SK-N-SH treated with all-trans-retinoic acid at 6 μM for 48 hours (cell line): Measurements from ENCODE around the gene PPP1R10.

ENCODE experiments used
- ARNTL ChIP-seq: fragments of 450-650 bp; formaldehyde crosslinking; IDR thresholded peaks from 2 replicates; pipeline ENCODE4 v1.5.0; 2020; ENCODE audit warnings: low read depth, mild to moderate bottlenecking, moderate library complexity, borderline replicate concordance
- BACH2 ChIP-seq: fragments of 250-450 bp; sonication (Bioruptor Pico); IDR thresholded peaks from 2 replicates; pipeline ENCODE4 v1.9.0; 2021; ENCODE audit warnings: mild to moderate bottlenecking, borderline replicate concordance
- CSDC2 ChIP-seq: fragments of 250-450 bp; sonication (Bioruptor Pico); IDR thresholded peaks from 2 replicates; pipeline ENCODE4 v1.5.0; 2020; ENCODE audit warnings: mild to moderate bottlenecking, moderate library complexity
- OSR1 ChIP-seq: fragments of 250-450 bp; sonication (Bioruptor Pico); IDR thresholded peaks from 2 replicates; pipeline ENCODE4 v1.8.0; 2022; ENCODE audit warnings: moderate library complexity, mild to moderate bottlenecking, inconsistent platforms
- SNAI2 ChIP-seq: fragments of 250-450 bp; sonication (Bioruptor Pico); IDR thresholded peaks from 2 replicates; pipeline ENCODE4 v1.5.0; 2020; ENCODE audit warnings: mild to moderate bottlenecking, moderate library complexity
- TOX ChIP-seq: fragments of 250-450 bp; sonication (Bioruptor Pico); IDR thresholded peaks from 2 replicates; pipeline ENCODE4 v1.8.0; 2021; ENCODE audit warnings: mild to moderate bottlenecking, moderate library complexity, borderline replicate concordance
- ZFP30 ChIP-seq: fragments of 450-650 bp; formaldehyde crosslinking; IDR thresholded peaks from 2 replicates; pipeline ENCODE4 v1.5.0; 2022; ENCODE audit warnings: mild to moderate bottlenecking, moderate library complexity
- ZNF70 ChIP-seq: fragments of 450-650 bp; formaldehyde crosslinking; IDR thresholded peaks from 2 replicates; pipeline ENCODE4 v1.5.0; 2020; ENCODE audit warnings: mild to moderate bottlenecking, moderate library complexity
- TF ChIP-seq, protein P1 (sequence below): fragments of 250-450 bp; sonication (Bioruptor Pico); IDR thresholded peaks from 2 replicates; pipeline ENCODE4 v1.8.0; 2020; ENCODE audit warnings: mild to moderate bottlenecking, moderate library complexity, borderline replicate concordance
- TF ChIP-seq, protein P2 (sequence below): fragments of 250-450 bp; sonication (Bioruptor Pico); IDR thresholded peaks from 2 replicates; pipeline ENCODE4 v1.5.1; 2020; ENCODE audit warnings: low read depth, mild to moderate bottlenecking, moderate library complexity
- TF ChIP-seq, protein P3 (sequence below): fragments of 250-450 bp; sonication (Bioruptor Pico); IDR thresholded peaks from 2 replicates; pipeline ENCODE4 v1.8.0; 2021; ENCODE audit warnings: low read depth, mild to moderate bottlenecking, moderate library complexity, borderline replicate concordance

DNA sequence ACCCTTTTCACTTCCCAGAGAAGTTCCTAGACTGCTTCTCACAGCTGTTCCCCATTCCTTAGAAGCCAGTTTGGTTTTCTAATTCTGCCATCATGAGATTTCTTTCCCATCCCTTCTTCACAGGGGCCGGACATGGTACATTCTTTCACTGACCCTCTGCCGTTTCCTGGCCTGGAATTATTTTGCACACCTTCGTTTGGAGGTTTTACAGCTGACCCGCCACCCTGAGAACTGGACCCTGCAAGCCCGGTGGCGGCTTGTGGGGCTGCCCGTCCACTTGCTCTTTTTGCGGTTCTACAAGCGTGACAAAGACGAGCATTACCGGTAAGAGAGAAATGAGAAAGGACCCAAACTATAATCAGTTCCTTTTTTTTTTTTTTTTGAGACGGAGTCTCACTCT is 34.1 kb upstream of the PPP1R10 start:
- TF ChIP-seq CSDC2 (no peak), BACH2 (CRISPR knock-in tag) (no peak), ZFP30 (CRISPR knock-in tag) (no peak), OSR1 (no peak), SNAI2 (CRISPR knock-in tag) (no peak), TOX (CRISPR knock-in tag) (no peak), ARNTL (CRISPR knock-in tag) (no peak), ZNF70 (CRISPR knock-in tag) (no peak)
- TF ChIP-seq, protein P1, sequence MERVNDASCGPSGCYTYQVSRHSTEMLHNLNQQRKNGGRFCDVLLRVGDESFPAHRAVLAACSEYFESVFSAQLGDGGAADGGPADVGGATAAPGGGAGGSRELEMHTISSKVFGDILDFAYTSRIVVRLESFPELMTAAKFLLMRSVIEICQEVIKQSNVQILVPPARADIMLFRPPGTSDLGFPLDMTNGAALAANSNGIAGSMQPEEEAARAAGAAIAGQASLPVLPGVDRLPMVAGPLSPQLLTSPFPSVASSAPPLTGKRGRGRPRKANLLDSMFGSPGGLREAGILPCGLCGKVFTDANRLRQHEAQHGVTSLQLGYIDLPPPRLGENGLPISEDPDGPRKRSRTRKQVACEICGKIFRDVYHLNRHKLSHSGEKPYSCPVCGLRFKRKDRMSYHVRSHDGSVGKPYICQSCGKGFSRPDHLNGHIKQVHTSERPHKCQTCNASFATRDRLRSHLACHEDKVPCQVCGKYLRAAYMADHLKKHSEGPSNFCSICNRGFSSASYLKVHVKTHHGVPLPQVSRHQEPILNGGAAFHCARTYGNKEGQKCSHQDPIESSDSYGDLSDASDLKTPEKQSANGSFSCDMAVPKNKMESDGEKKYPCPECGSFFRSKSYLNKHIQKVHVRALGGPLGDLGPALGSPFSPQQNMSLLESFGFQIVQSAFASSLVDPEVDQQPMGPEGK, result no peak
- TF ChIP-seq, protein P2, sequence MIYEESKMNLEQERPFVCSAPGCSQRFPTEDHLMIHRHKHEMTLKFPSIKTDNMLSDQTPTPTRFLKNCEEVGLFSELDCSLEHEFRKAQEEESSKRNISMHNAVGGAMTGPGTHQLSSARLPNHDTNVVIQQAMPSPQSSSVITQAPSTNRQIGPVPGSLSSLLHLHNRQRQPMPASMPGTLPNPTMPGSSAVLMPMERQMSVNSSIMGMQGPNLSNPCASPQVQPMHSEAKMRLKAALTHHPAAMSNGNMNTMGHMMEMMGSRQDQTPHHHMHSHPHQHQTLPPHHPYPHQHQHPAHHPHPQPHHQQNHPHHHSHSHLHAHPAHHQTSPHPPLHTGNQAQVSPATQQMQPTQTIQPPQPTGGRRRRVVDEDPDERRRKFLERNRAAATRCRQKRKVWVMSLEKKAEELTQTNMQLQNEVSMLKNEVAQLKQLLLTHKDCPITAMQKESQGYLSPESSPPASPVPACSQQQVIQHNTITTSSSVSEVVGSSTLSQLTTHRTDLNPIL, result no peak
- TF ChIP-seq, protein P3, sequence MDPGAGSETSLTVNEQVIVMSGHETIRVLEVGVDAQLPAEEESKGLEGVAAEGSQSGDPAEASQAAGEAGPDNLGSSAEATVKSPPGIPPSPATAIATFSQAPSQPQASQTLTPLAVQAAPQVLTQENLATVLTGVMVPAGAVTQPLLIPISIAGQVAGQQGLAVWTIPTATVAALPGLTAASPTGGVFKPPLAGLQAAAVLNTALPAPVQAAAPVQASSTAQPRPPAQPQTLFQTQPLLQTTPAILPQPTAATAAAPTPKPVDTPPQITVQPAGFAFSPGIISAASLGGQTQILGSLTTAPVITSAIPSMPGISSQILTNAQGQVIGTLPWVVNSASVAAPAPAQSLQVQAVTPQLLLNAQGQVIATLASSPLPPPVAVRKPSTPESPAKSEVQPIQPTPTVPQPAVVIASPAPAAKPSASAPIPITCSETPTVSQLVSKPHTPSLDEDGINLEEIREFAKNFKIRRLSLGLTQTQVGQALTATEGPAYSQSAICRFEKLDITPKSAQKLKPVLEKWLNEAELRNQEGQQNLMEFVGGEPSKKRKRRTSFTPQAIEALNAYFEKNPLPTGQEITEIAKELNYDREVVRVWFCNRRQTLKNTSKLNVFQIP (CRISPR knock-in tag), result no peak
